Measurements from ENCODE around the gene ARHGAP19. TPM values are rescaled to one million over a fixed set of nuclear protein-coding genes. Genes with fewer than 3 reads are reported as not detected.

ARHGAP19 gene
- total and polyA plus RNA-seq, 9 of the 15 experiments (the other 6 are each of a cell fraction or from before 2014, with no cell fraction given): 14.8 to 49.5 (median 26.8) TPM

- TF ChIP-seq ZBTB26 (CRISPR knock-in tag; IDR thresholded peaks at IDR 0.05): no peak
- TF ChIP-seq SNAPC5 (CRISPR knock-in tag; IDR thresholded peaks at IDR 0.05): no peak
- TF ChIP-seq STAT6 (CRISPR knock-in tag; IDR thresholded peaks at IDR 0.05): no peak
- TF ChIP-seq ZNF695 (CRISPR knock-in tag; IDR thresholded peaks at IDR 0.05): no peak
- peak; percentile 99 to 100 for TF ChIP-seq FOXK2 (conservative IDR thresholded peaks at IDR 0.05 in 1 of 2, IDR thresholded peaks at IDR 0.05 in 1 of 2; ENCODE audit: low read depth in 2 of 2)
- no peak for TF ChIP-seq ZNF324 (CRISPR knock-in tag; IDR thresholded peaks at IDR 0.05)
- TF ChIP-seq SRSF7 (optimal IDR thresholded peaks at IDR 0.05; ENCODE audit: low read depth, low read length): no peak
- TF ChIP-seq ZBTB11 (CRISPR knock-in tag; IDR thresholded peaks at IDR 0.05): no peak
- no peak for TF ChIP-seq NFIX (CRISPR knock-in tag; IDR thresholded peaks at IDR 0.05; ENCODE audit: low read depth)
- TF ChIP-seq ZBTB1 (CRISPR knock-in tag; IDR thresholded peaks at IDR 0.05; ENCODE audit: borderline replicate concordance, low read depth): no peak; the same call in 1 of the 2 replicates
- no peak for TF ChIP-seq GTF2E2 (tag; IDR thresholded peaks at IDR 0.05)
- TF ChIP-seq MCM7 (IDR thresholded peaks at IDR 0.05): no peak
- TF ChIP-seq HDAC2 (IDR thresholded peaks at IDR 0.05): no peak
- TF ChIP-seq MCM3 (IDR thresholded peaks at IDR 0.05): no peak
- TF ChIP-seq ETV1 (tag; conservative IDR thresholded peaks at IDR 0.05; ENCODE audit: low read depth): no peak
- no peak for TF ChIP-seq HINFP (tag; conservative IDR thresholded peaks at IDR 0.05; ENCODE audit: low read depth)
- TF ChIP-seq E2F1 (CRISPR knock-in tag; IDR thresholded peaks at IDR 0.05): no peak
Measured at GRCh38 chr10:97334370-97335175, 42.1 kb upstream of the ARHGAP19 start, which contains the start of gene FRAT2 (continued).

Measured in K562 (cell line).